Neural cell (in vitro differentiated cells): ENCODE results near the gene TEK. TPM values are rescaled to one million over a fixed set of nuclear protein-coding genes. Genes with fewer than 3 reads are reported as not detected.

Experiments
- H2AFZ ChIP-seq: fragments of 200-600, 300-800 bp; sonication (generic), shearing (Covaris generic); 2 replicates; pipeline ENCODE4 v1.6.0; 2014; ENCODE audit warnings: low read depth, mild to moderate bottlenecking, antibody characterized with exemption, low read length, moderate library complexity
- H3F3A ChIP-seq: fragments of 200-600 bp; shearing (Covaris generic); 2 replicates; pipeline ENCODE4 v1.6.1; 2016; ENCODE audit warnings: mild to moderate bottlenecking, moderate library complexity, mixed read lengths, antibody characterized with exemption, low read length; ENCODE audit not compliant: insufficient read depth, poor library complexity, severe bottlenecking
- H3K27ac ChIP-seq: fragments of 200-600, 300-800 bp; sonication (generic), shearing (Covaris generic); 2 replicates; pipeline ENCODE4 v1.5.1; 2014; ENCODE audit warnings: mild to moderate bottlenecking, low read length, moderate library complexity
- H3K27me3 ChIP-seq: fragments of 300-800, 200-600 bp; sonication (generic), shearing (Covaris generic); 2 replicates; pipeline ENCODE4 v1.6.0; 2014; ENCODE audit warnings: mild to moderate bottlenecking, low read depth, low read length, moderate library complexity; ENCODE audit not compliant: insufficient read depth
- H3K36me3 ChIP-seq: fragments of 300-800, 200-600 bp; sonication (generic), shearing (Covaris generic); 2 replicates; pipeline ENCODE4 v1.5.1; 2014; ENCODE audit warnings: mild to moderate bottlenecking, antibody characterized with exemption, low read length, moderate library complexity; ENCODE audit not compliant: insufficient read depth
- H3K4me2 ChIP-seq: fragments of 300-800, 200-600 bp; sonication (generic), shearing (Covaris generic); 2 replicates; pipeline ENCODE4 v1.6.0; 2014; ENCODE audit warnings: mild to moderate bottlenecking, low read length
- H3K4me3 ChIP-seq: fragments of 300-800, 200-600 bp; sonication (generic), shearing (Covaris generic); 2 replicates; pipeline ENCODE4 v1.5.1; 2014; ENCODE audit warnings: mild to moderate bottlenecking, low read length, moderate library complexity
- H3K79me2 ChIP-seq: fragments of 200-600 bp; shearing (Covaris generic); replicated peaks from 2 replicates; pipeline ENCODE4 v1.6.0; 2014; ENCODE audit warnings: mild to moderate bottlenecking, low read length, moderate library complexity; ENCODE audit not compliant: insufficient read depth
- H3K9ac ChIP-seq: fragments of 300-800, 200-600 bp; sonication (generic), shearing (Covaris generic); 2 replicates; pipeline ENCODE4 v1.6.1; 2016; ENCODE audit warnings: mild to moderate bottlenecking, low read length, mixed read lengths
- H3K9me2 ChIP-seq: fragments of 200-600 bp; shearing (Covaris generic); 2 replicates; pipeline ENCODE4 v1.6.1; 2016; ENCODE audit warnings: mild to moderate bottlenecking, low read length, mixed read lengths; ENCODE audit not compliant: insufficient read depth
- H3K9me3 ChIP-seq: fragments of 200-600, 300-800 bp; sonication (generic), shearing (Covaris generic); 2 replicates; pipeline ENCODE4 v1.6.1; 2016; ENCODE audit warnings: mild to moderate bottlenecking, mixed run types, low read length, moderate library complexity, mixed read lengths
- H4K20me1 ChIP-seq: fragments of 200-600 bp; shearing (Covaris generic); 2 replicates; pipeline ENCODE4 v1.6.1; 2016; ENCODE audit warnings: mild to moderate bottlenecking, mixed run types; ENCODE audit not compliant: insufficient read depth
- EP300 ChIP-seq: fragments of 450-650 bp; conservative IDR thresholded peaks from 2 replicates; pipeline ENCODE4 v1.6.1; 2014; ENCODE audit warnings: antibody characterized with exemption, mild to moderate bottlenecking, moderate library complexity; ENCODE audit not compliant: poor library complexity, severe bottlenecking
- EZH2 ChIP-seq: fragments of 200-600, 300-800 bp; shearing (Covaris generic), sonication (generic); IDR thresholded peaks from 2 replicates; pipeline ENCODE4 v1.6.1; 2014; ENCODE audit warnings: antibody characterized with exemption, low read length, borderline replicate concordance, mild to moderate bottlenecking; ENCODE audit not compliant: insufficient read depth, poor library complexity, severe bottlenecking
- MXI1 ChIP-seq: fragments of 450-650 bp; conservative IDR thresholded peaks from 2 replicates; pipeline ENCODE4 v1.6.1; 2014; ENCODE audit warnings: antibody characterized with exemption, mild to moderate bottlenecking; ENCODE audit not compliant: poor library complexity, severe bottlenecking
- POLR2AphosphoS5 ChIP-seq: IDR thresholded peaks from 2 replicates; pipeline ENCODE4 v1.6.1; 2012
- RAD21 ChIP-seq: fragments of 450-650 bp; conservative IDR thresholded peaks from 2 replicates; pipeline ENCODE4 v1.6.1; 2014; ENCODE audit warnings: antibody characterized with exemption, mild to moderate bottlenecking, moderate library complexity
- REST ChIP-seq: IDR thresholded peaks from 2 replicates; pipeline ENCODE4 v1.6.1; 2012; ENCODE audit warnings: borderline replicate concordance
- SMC3 ChIP-seq: fragments of 450-650 bp; conservative IDR thresholded peaks from 2 replicates; pipeline ENCODE4 v1.6.1; 2014; ENCODE audit warnings: antibody characterized with exemption, mild to moderate bottlenecking, moderate library complexity; ENCODE audit not compliant: poor library complexity
- TAF1 ChIP-seq: IDR thresholded peaks from 2 replicates; pipeline ENCODE4 v1.6.1; 2012; ENCODE audit warnings: low read depth
- polyA plus RNA-seq: library from polyadenylated mRNA; depleted of rRNA; stranded (reverse); fragments of >200 nt; gene quantifications from 2 replicates; pipeline ENCODE4 v1.2.3, GENCODE V29; 2014
- TF ChIP-seq, protein P1 (sequence below): fragments of 450-650 bp; IDR thresholded peaks from 2 replicates; pipeline ENCODE4 v1.5.1; 2014; ENCODE audit warnings: antibody characterized with exemption, mild to moderate bottlenecking, moderate library complexity; ENCODE audit not compliant: poor library complexity, severe bottlenecking

The TEK gene
- polyA plus RNA-seq, 1 donor from 2014 or later, result 0.83 TPM

DNA sequence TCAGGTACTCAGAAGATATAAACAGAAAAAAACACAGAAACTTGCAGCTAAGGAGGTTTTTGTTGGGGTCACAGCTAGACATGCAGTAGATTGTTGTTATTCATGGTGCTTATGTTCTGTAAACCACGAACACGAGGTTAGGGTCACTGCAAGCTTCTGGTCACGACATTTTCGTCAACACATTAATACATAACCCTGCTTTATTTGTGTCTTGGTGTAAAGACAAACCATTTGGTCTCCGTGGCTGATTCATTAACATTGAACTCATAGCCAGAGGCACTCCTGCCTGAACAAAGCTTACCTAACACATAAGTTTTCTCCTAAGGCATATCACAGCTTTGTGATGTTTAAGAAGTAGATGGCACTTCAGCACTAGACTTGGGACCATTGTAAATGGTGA is 16.9 kb downstream of the TEK start:
- Histone ChIP-seq H3K36me3 (no peaks in the 10 kb centered on the region), H3K27me3 (no peaks in the 10 kb centered on the region), H2AFZ (no peak overlapping the region), H3K9me3 (no peaks in the 10 kb centered on the region), H3K27ac (no peak overlapping the region), H3K9me2 (no peaks in the 10 kb centered on the region), H3K4me3 (no peak overlapping the region), H3K9ac (no peak overlapping the region), H3F3A (no peaks in the 10 kb centered on the region), H3K79me2 (no peaks in the 10 kb centered on the region), H3K4me2 (no peak overlapping the region), H4K20me1 (no peaks in the 10 kb centered on the region)
- no peak for TF ChIP-seq POLR2AphosphoS5
- no peak for TF ChIP-seq REST
- TF ChIP-seq SMC3, result no peak
- no peak for TF ChIP-seq EZH2

- Histone ChIP-seq H3K4me2 (no peak overlapping the region), H3K27me3 (no peaks in the 10 kb centered on the region), H4K20me1 (no peaks in the 10 kb centered on the region), H3K36me3 (no peaks in the 10 kb centered on the region), H2AFZ (no peak overlapping the region), H3K9ac (no peak overlapping the region), H3K9me2 (no peaks in the 10 kb centered on the region), H3K9me3 (no peaks in the 10 kb centered on the region), H3K4me3 (no peak overlapping the region), H3F3A (no peaks in the 10 kb centered on the region), H3K79me2 (no peaks in the 10 kb centered on the region), H3K27ac (no peak overlapping the region)
- TF ChIP-seq POLR2AphosphoS5, result no peak
- TF ChIP-seq MXI1, result no peak
- no peak for TF ChIP-seq REST
- TF ChIP-seq, protein P1, sequence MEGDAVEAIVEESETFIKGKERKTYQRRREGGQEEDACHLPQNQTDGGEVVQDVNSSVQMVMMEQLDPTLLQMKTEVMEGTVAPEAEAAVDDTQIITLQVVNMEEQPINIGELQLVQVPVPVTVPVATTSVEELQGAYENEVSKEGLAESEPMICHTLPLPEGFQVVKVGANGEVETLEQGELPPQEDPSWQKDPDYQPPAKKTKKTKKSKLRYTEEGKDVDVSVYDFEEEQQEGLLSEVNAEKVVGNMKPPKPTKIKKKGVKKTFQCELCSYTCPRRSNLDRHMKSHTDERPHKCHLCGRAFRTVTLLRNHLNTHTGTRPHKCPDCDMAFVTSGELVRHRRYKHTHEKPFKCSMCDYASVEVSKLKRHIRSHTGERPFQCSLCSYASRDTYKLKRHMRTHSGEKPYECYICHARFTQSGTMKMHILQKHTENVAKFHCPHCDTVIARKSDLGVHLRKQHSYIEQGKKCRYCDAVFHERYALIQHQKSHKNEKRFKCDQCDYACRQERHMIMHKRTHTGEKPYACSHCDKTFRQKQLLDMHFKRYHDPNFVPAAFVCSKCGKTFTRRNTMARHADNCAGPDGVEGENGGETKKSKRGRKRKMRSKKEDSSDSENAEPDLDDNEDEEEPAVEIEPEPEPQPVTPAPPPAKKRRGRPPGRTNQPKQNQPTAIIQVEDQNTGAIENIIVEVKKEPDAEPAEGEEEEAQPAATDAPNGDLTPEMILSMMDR, result no peak
- no peak for TF ChIP-seq TAF1
- no peak for TF ChIP-seq RAD21
- TF ChIP-seq EP300, result no peak
These were observed 17.6 kb downstream of the TEK start for GRCh38 chr9:27126670-27127069.
